AG09319 (cell line): ENCODE measurements around the gene KLHDC8A.

Experiments used
- DNase-seq: peaks from one replicate; pipeline ENCODE4 v3.0.0-alpha.2; 2010; ENCODE audit warnings: low read depth; ENCODE audit errors: extremely low read depth
- TF ChIP-seq, protein P1 (sequence below): IDR thresholded peaks from 2 replicates; pipeline ENCODE4 v1.5.1; 2011; ENCODE audit warnings: low read depth, mild to moderate bottlenecking, inconsistent platforms, low read length, moderate library complexity

KLHDC8A gene

DNA sequence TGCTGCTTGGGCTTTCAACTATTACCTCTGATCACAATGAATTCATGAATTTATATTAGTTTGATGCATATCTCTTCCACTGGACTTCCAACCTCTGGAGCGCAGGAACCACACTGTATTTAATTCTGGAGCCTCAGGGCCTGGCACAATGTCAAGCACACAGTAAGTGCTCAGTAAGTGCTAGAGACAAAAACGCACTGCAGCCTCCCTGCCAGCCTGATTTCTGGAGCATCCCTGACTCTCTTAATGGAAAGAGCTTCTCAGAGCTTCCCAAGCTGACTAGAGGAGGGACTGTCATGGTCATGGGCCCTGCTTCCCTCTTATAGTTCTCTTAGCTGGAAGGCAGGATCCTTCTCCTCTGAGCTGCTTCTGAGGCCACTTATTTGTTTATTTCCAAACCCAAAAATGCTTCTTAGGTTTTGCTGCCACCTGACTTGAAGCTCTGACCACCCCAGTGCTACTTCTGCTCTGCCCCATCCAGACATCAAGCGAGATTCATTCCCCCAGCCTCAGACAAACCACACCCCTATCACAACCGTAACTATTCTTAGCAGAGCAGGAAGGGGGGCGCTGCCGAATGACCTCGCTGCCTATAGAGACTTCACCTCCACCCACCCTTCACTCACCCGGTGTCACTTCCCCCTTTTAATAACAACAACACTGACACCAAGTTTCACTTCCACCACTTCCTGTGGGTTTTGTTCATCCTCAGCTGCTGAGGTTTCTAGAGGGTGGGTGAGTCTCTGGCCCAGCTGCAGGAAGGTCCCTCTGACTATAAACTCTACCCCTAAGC is 68.8 kb downstream of the KLHDC8A start:
- DNase-seq, result no peak
- TF ChIP-seq, protein P1, sequence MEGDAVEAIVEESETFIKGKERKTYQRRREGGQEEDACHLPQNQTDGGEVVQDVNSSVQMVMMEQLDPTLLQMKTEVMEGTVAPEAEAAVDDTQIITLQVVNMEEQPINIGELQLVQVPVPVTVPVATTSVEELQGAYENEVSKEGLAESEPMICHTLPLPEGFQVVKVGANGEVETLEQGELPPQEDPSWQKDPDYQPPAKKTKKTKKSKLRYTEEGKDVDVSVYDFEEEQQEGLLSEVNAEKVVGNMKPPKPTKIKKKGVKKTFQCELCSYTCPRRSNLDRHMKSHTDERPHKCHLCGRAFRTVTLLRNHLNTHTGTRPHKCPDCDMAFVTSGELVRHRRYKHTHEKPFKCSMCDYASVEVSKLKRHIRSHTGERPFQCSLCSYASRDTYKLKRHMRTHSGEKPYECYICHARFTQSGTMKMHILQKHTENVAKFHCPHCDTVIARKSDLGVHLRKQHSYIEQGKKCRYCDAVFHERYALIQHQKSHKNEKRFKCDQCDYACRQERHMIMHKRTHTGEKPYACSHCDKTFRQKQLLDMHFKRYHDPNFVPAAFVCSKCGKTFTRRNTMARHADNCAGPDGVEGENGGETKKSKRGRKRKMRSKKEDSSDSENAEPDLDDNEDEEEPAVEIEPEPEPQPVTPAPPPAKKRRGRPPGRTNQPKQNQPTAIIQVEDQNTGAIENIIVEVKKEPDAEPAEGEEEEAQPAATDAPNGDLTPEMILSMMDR, result no peak

DNA sequence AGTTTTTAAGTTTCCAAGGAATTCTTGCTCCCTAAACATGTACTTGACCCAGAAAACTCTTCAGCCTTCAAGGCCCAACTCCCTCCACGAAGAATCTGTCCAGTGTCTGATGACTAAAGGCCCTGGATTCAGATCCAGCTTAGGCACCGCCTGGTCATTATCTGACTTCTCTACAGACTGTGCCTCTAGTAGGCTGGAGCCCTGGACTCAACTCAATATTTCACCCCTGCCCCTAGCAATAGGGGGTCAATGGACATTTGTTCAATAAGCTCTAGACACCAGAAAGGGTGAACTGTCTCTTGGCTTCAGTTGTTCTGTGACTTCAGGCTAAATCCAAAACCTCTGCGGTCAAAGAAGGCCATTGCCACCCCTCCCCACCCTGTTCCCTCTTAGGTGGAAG is 69.6 kb downstream of the KLHDC8A start:
- no peak for DNase-seq
- TF ChIP-seq, protein P1, result no peak

DNA sequence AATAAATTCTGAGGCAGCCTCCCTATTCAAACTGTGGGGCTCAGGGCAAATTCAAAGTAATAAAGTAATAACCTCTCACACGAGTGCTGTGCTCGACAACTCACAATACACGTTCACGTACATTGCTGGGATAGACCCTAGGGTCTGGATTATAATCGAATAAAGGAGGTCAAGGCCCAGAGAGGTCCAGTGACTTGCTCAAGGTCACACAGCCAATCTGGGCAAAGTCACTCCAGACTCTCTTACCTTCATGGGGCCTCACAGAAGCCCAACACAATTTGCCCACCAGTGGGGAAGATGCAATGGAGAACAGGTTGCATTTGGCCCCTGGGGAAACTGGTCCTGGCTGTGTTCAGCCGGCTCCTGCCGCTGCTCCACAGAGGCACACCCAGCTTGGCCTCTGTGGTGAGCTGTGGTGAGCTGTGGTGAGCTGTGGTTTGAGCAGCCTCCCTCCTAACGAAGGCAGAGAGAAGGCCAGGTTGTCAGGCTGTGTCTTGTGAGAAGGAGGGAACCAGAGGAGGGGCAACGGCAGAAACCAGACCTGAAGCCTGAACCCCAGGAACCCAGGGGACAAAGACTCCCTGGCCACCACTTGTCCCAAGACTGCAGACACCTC is 70.3 kb downstream of the KLHDC8A start:
- DNase-seq, result no peak
- TF ChIP-seq, protein P1, result no peak
